Tibial nerve (tissue), 4 donors: ENCODE results near the gene CLEC7A.

Experiments used
- EP300 ChIP-seq, 2 donors: sonication (generic); formaldehyde crosslinking; IDR thresholded peaks; one replicate each; pipeline ENCODE4 v1.6.1; 2017; ENCODE audit warnings: antibody characterized with exemption in 2 of 2, mild to moderate bottlenecking in 1 of 2
- POLR2A ChIP-seq, 2 donors: fragments of 450-650 bp; IDR thresholded peaks; one replicate each; pipeline ENCODE4 v1.6.1; 2017; ENCODE audit warnings: antibody characterized with exemption in 2 of 2, mild to moderate bottlenecking in 2 of 2, moderate library complexity in 2 of 2
- TF ChIP-seq, protein P1 (sequence below), 5 experiments: fragments of 200-600 bp in 3 of 5; fragments of 450-650 bp in 2 of 5; sonication (generic) in 3 of 5; IDR thresholded peaks; one replicate each; pipeline ENCODE4 v1.5.1; 2016 to 2019; ENCODE audit warnings: antibody characterized with exemption in 5 of 5, mild to moderate bottlenecking in 3 of 5, moderate library complexity in 2 of 5

DNA sequence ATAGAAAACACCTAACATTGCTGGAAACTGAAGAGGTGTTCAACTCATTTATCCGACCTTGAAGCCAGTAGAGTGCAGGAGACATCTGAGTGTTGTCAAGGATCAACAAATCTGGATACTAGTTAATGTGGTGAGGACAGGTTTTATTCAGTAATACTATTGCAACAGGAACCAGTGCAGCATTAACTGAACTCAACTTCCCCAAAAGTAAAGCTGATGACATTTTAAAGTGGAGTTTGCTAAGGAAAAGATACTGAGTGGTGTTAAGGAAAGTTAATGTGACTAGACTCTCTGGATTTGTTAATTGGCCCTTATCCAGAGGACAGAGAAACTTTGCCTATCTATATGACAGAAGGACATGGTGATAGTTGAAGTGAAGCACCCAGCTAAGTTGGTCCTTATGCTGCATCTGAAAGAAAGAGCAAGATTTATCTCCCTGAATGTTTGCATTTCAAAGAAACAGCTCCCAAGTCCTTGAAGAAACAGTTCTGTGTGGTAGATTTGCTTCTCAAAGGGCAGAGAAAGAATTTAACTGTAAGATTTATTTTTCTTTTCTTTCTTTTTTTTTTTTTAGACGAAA lies 1.2 kb upstream of the CLEC7A start:
- TF ChIP-seq EP300 (IDR thresholded peaks at IDR 0.05): peak in 1 of 2 donors; percentile 11
- TF ChIP-seq, protein P1, sequence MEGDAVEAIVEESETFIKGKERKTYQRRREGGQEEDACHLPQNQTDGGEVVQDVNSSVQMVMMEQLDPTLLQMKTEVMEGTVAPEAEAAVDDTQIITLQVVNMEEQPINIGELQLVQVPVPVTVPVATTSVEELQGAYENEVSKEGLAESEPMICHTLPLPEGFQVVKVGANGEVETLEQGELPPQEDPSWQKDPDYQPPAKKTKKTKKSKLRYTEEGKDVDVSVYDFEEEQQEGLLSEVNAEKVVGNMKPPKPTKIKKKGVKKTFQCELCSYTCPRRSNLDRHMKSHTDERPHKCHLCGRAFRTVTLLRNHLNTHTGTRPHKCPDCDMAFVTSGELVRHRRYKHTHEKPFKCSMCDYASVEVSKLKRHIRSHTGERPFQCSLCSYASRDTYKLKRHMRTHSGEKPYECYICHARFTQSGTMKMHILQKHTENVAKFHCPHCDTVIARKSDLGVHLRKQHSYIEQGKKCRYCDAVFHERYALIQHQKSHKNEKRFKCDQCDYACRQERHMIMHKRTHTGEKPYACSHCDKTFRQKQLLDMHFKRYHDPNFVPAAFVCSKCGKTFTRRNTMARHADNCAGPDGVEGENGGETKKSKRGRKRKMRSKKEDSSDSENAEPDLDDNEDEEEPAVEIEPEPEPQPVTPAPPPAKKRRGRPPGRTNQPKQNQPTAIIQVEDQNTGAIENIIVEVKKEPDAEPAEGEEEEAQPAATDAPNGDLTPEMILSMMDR (IDR thresholded peaks at IDR 0.05): no peak
- no peak for TF ChIP-seq POLR2A (IDR thresholded peaks at IDR 0.05)
